WTC11 (cell line): Measurements from ENCODE around the gene LDLRAD4. TPM values are rescaled to one million over a fixed set of nuclear protein-coding genes. Genes with fewer than 3 reads are reported as not detected.

Experiments used
- ATAC-seq: fragments of 200-7000 bp; cut with Tn5 transposase; 2 replicates; pipeline ENCODE4 v1.10.0; 2021; ENCODE audit warnings: mild to moderate bottlenecking, moderate library complexity
- CTCF ChIA-PET: fragments of 300-600 bp; sonication (Branson Sonifier 250); formaldehyde crosslinking; loops from one replicate; lab custom pipeline; 2021; ENCODE audit warnings: antibody characterized with exemption; lab: Charles Lee
- POLR2A ChIA-PET: fragments of 350-600 bp; sonication (Branson Sonifier 250); formaldehyde crosslinking; loops from one replicate; lab custom pipeline; 2021; ENCODE audit warnings: antibody characterized with exemption; lab: Charles Lee
- DNase-seq: peaks from one replicate; pipeline ENCODE4 v3.0.0; 2021; ENCODE audit warnings: low spot score
- H3K27ac Mint-ChIP-seq: 2 replicates; pipeline ENCODE4 v1.8.0; 2021; ENCODE audit warnings: mixed read lengths
- H3K27me3 Mint-ChIP-seq: 2 replicates; pipeline ENCODE4 v1.8.0; 2021; ENCODE audit warnings: low read depth, mild to moderate bottlenecking, moderate library complexity, mixed read lengths
- H3K36me3 Mint-ChIP-seq: 2 replicates; pipeline ENCODE4 v1.8.0; 2021; ENCODE audit warnings: mixed read lengths
- H3K4me1 Mint-ChIP-seq: 2 replicates; pipeline ENCODE4 v1.8.0; 2022; ENCODE audit warnings: mixed read lengths
- H3K4me3 Mint-ChIP-seq: 2 replicates; pipeline ENCODE4 v1.8.0; 2021; ENCODE audit warnings: mild to moderate bottlenecking, moderate library complexity, mixed read lengths
- H3K9me3 Mint-ChIP-seq: 2 replicates; pipeline ENCODE4 v1.8.0; 2021; ENCODE audit warnings: mixed read lengths
- ATF6 ChIP-seq: sonication (generic); formaldehyde crosslinking; IDR thresholded peaks from 2 replicates; pipeline ENCODE4 v1.8.1; 2023; ENCODE audit warnings: mild to moderate bottlenecking, missing genetic modification reagents
- CTCF ChIP-seq: fragments of 200-600 bp; IDR thresholded peaks from 2 replicates; pipeline ENCODE4 v1.8.0; 2022; ENCODE audit warnings: antibody characterized with exemption
- EMX1 ChIP-seq: fragments of 250-450 bp; sonication (Bioruptor Pico); IDR thresholded peaks from 2 replicates; pipeline ENCODE4 v1.8.0; 2021; ENCODE audit warnings: mild to moderate bottlenecking
- IRF1 ChIP-seq: sonication (generic); formaldehyde crosslinking; IDR thresholded peaks from 2 replicates; pipeline ENCODE4 v1.8.0; 2023; ENCODE audit warnings: missing genetic modification reagents
- JUN ChIP-seq: sonication (generic); formaldehyde crosslinking; IDR thresholded peaks from 2 replicates; pipeline ENCODE4 v1.8.0; 2023; ENCODE audit warnings: mild to moderate bottlenecking, missing genetic modification reagents
- NFYB ChIP-seq: sonication (generic); formaldehyde crosslinking; conservative IDR thresholded peaks from 2 replicates; pipeline ENCODE4 v1.8.0; 2022; ENCODE audit warnings: low read depth, missing genetic modification reagents
- NR2C2 ChIP-seq: sonication (generic); formaldehyde crosslinking; IDR thresholded peaks from 2 replicates; pipeline ENCODE4 v1.8.0; 2022; ENCODE audit warnings: mild to moderate bottlenecking, missing genetic modification reagents
- SMAD3 ChIP-seq: sonication (generic); formaldehyde crosslinking; IDR thresholded peaks from 2 replicates; pipeline ENCODE4 v1.8.0; 2022; ENCODE audit warnings: missing genetic modification reagents, mild to moderate bottlenecking, borderline replicate concordance
- SP1 ChIP-seq: sonication (generic); formaldehyde crosslinking; conservative IDR thresholded peaks from 2 replicates; pipeline ENCODE4 v1.8.1; 2022; ENCODE audit warnings: missing genetic modification reagents
- STAT6 ChIP-seq: sonication (generic); formaldehyde crosslinking; conservative IDR thresholded peaks from 2 replicates; pipeline ENCODE4 v1.8.1; 2023; ENCODE audit warnings: mild to moderate bottlenecking, low read depth, missing genetic modification reagents, moderate library complexity
- TEAD1 ChIP-seq: sonication (generic); formaldehyde crosslinking; IDR thresholded peaks from 2 replicates; pipeline ENCODE4 v1.8.0; 2022; ENCODE audit warnings: mild to moderate bottlenecking, missing genetic modification reagents
- TEAD4 ChIP-seq: sonication (generic); formaldehyde crosslinking; IDR thresholded peaks from 2 replicates; pipeline ENCODE4 v1.8.0; 2022; ENCODE audit warnings: mild to moderate bottlenecking, missing genetic modification reagents
- ZBTB43 ChIP-seq: sonication (generic); formaldehyde crosslinking; IDR thresholded peaks from 2 replicates; pipeline ENCODE4 v1.8.1; 2023; ENCODE audit warnings: mild to moderate bottlenecking, missing genetic modification reagents
- ZNF121 ChIP-seq: sonication (generic); formaldehyde crosslinking; IDR thresholded peaks from 2 replicates; pipeline ENCODE4 v1.8.0; 2023; ENCODE audit warnings: missing genetic modification reagents
- ZNF263 ChIP-seq: sonication (generic); formaldehyde crosslinking; IDR thresholded peaks from 2 replicates; pipeline ENCODE4 v1.8.1; 2022; ENCODE audit warnings: low read depth, mild to moderate bottlenecking, moderate library complexity, missing genetic modification reagents
- ZNF671 ChIP-seq: fragments of 250-450 bp; sonication (Bioruptor Pico); IDR thresholded peaks from 2 replicates; pipeline ENCODE4 v1.8.0; 2021; ENCODE audit warnings: mild to moderate bottlenecking
- total RNA-seq: library from RNA; stranded (reverse); gene quantifications from 3 replicates; pipeline ENCODE4 v1.2.3, GENCODE V29; 2021
- TF ChIP-seq, protein P1 (sequence below): fragments of 250-450 bp; sonication (Bioruptor Pico); conservative IDR thresholded peaks from 2 replicates; pipeline ENCODE4 v1.9.0; 2021; ENCODE audit warnings: mild to moderate bottlenecking

Gene LDLRAD4
- total RNA-seq, 1 experiment from 2014 or later = 6.2 TPM

GRCh38 chr18:13553449-13553848 is 334.9 kb downstream of the LDLRAD4 start:
- H3K36me3 Mint-ChIP-seq = no peaks in the 10 kb centered on the region

GRCh38 chr18:13555192-13555591 is 336.6 kb downstream of the LDLRAD4 start:
- no peaks in the 10 kb centered on the region for H3K27me3 Mint-ChIP-seq
- H3K36me3 Mint-ChIP-seq = no peaks in the 10 kb centered on the region
- ChIA-PET CTCF (no interaction called here), POLR2A (no interaction called here)
- ATAC-seq (no peak), DNase-seq (no peak)
- H3K9me3 Mint-ChIP-seq = no peaks in the 10 kb centered on the region
- H3K27ac Mint-ChIP-seq = no peak overlapping the region
- H3K4me3 Mint-ChIP-seq = no peak overlapping the region
- H3K4me1 Mint-ChIP-seq = peaks cover 2% of the 10 kb centered on the region; the same call in 1 of the 2 replicates
- TF ChIP-seq, protein P1, sequence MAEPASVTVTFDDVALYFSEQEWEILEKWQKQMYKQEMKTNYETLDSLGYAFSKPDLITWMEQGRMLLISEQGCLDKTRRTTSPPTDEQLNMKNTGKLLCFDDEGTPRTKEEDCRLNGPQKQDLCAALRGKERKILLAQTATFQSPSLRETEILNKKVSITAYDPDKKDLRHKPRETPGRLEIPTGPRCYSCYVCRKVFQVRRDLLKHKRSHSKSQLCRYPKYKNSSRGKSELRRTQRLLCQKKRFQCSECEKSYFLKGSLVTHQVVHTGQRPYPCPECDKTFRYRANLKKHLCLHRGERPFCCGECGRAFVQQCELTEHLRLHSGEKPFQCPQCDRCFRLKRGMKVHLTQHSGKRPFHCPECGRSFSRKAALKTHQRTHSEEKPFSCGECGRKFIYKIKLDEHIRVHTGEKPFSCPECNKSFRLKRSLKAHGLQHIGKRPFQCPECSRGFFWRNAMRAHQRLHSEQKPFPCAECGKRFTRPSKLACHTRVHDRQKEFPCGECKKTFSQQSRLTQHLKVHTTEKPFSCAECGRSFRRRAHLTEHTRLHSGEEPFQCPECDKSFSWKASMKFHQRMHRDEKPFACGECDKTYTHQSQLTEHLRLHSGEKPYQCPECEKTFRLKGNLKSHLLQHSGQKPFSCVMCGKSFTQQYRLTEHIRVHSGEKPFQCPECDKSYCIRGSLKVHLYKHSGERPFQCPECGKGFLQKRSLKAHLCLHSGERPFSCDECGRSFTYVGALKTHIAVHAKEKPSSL (CRISPR knock-in tag) = no peak
- TF ChIP-seq IRF1 (CRISPR knock-in tag) (no peak), ZNF263 (no peak), STAT6 (CRISPR knock-in tag) (no peak), SP1 (CRISPR knock-in tag) (no peak), ZNF121 (CRISPR knock-in tag) (no peak), SMAD3 (no peak), TEAD1 (CRISPR knock-in tag) (no peak)

More at GRCh38 chr18:13553449-13553848, 334.9 kb downstream of the LDLRAD4 start:
- POLR2A ChIA-PET = no interaction called here
- no peak for DNase-seq
- H3K4me3 Mint-ChIP-seq = no peak overlapping the region
- H3K27me3 Mint-ChIP-seq = no peaks in the 10 kb centered on the region
- H3K4me1 Mint-ChIP-seq = peaks cover 2% of the 10 kb centered on the region; the same call in 1 of the 2 replicates
- H3K9me3 Mint-ChIP-seq = no peaks in the 10 kb centered on the region
- H3K27ac Mint-ChIP-seq = no peak overlapping the region
- ATAC-seq = no peak
- CTCF ChIA-PET = no interaction called here
- TF ChIP-seq TEAD4 (CRISPR knock-in tag) (no peak), CTCF (no peak), NFYB (no peak), EMX1 (CRISPR knock-in tag) (no peak), ZNF671 (no peak), ZBTB43 (CRISPR knock-in tag) (no peak), JUN (CRISPR knock-in tag) (no peak), NR2C2 (CRISPR knock-in tag) (no peak), ZNF121 (CRISPR knock-in tag) (no peak), ATF6 (CRISPR knock-in tag) (no peak)
- TF ChIP-seq, protein P1 (CRISPR knock-in tag) = no peak
- TF ChIP-seq, all 79 proteins: peak for 0
